Epithelial cell of esophagus (primary cell): Measurements from ENCODE around the gene STRA8.
"Not testable (repeated sequence)": the region's sequence is repeated elsewhere in the genome, so short reads cannot be mapped to it uniquely, and the experiment has no call there.

ENCODE experiments used
- DNase-seq: peaks from one replicate; pipeline ENCODE4 v3.0.0; 2010; ENCODE audit warnings: low read depth
- H3K4me3 ChIP-seq: 2 replicates; pipeline ENCODE4 v1.5.1; 2011; ENCODE audit warnings: mild to moderate bottlenecking, low read length, control low read depth
- CTCF ChIP-seq: IDR thresholded peaks from 2 replicates; pipeline ENCODE4 v1.5.1; 2011; ENCODE audit warnings: low read depth, mild to moderate bottlenecking, low read length, control low read depth, inconsistent platforms; ENCODE audit not compliant: insufficient read depth; ENCODE audit errors: missing control alignments

Gene STRA8

DNA sequence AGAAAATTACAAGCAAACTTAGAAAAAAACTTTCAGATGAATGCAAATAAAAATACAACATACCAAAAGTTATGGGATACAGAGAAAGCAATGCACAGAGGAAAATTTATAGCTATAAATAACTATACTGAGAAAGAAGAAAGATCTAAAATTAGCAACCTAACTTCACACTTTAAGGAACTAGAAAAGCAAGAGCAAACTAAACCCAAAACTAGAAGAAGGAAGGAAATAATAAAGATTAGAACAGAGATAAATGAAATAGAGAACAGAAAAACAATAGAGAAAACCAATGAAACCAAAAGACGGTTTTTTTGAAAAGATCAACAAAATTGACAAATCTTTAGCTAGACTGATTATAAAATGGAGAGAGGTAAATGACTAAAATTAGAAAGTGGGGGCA, 9.6 kb upstream of the STRA8 start:
- no peak for DNase-seq
- no peak for TF ChIP-seq CTCF
- no peak overlapping the region for H3K4me3 ChIP-seq

DNA sequence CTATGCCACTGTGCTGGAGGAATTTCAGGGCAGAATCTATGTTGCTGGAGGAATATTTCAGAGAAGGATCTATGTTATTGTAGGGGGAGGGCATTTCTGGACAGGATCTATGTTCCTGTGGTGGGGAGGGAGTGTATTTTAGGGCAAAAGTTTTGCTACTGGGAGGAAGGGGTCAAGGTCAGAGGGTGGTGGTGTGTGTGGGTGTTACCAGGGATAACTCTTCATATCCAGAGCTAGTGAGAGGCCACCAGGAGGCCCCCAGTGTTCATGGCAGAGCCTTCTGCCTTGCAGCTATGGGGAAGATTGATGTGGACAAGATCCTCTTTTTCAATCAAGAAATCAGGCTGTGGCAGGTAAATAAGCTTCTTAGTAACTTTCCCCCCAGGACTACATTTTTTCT, 2.0 kb upstream of the STRA8 start:
- no peak for TF ChIP-seq CTCF
- DNase-seq, result no peak

GRCh38 chr7:135232087-135232486, 1.6 kb upstream of the STRA8 start:
- DNase-seq, result no peak

More for the DNA sequence above, 2.0 kb upstream of the STRA8 start:
- no peak overlapping the region for H3K4me3 ChIP-seq

GRCh38 chr7:135232720-135233119, 918 bp upstream of the STRA8 start:
- no peak overlapping the region for H3K4me3 ChIP-seq
- no peak for DNase-seq
- no peak for TF ChIP-seq CTCF

More at GRCh38 chr7:135232087-135232486, 1.6 kb upstream of the STRA8 start:
- no peak for TF ChIP-seq CTCF
- H3K4me3 ChIP-seq, result no peak overlapping the region

DNA sequence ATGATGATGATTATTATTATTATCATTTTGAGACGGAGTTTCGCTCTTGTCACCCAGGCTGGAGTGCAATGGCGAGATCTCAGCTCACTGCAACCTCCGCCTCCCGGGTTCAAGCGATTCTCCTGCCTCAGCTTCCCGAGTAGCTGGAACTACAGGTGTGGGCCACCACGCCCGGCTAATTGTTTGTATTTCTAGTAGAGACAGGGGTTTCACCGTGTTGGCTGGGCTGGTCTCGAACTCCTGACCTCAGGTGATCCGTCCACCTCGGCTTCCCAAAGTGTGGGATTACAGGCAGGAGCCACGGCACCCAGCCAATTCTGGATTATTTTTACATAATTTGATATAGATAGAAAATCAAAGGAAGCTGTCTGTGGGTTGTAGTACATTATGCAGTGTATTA, 457 bp downstream of the STRA8 start:
- H3K4me3 ChIP-seq, DNase-seq: not testable (repeated sequence)

DNA sequence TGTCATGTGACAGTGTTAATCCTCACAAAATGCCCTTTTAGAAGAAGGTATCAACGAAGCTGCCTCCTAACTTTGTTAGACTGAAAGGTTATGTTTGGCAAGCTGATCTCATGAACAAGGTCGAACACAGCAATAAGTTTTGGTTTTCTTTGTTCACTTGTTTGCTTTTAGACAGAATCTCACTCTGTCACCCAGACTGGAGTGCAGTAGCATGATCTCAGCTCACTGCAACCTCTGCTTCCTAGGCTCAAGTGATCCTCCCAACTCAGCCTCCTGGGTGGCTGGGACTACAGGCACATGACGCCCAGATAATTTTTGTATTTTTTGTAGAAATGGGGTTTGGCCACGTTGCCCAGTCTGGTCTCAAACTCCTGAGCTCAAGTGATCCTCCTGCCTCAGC, 1.1 kb downstream of the STRA8 start:
- TF ChIP-seq CTCF, result no peak
- DNase-seq, result no peak
- no peak overlapping the region for H3K4me3 ChIP-seq

- no peak overlapping the region for H3K4me3 ChIP-seq
- no peak for DNase-seq
- no peak for TF ChIP-seq CTCF
Observed at GRCh38 chr7:135235841-135236240, 2.2 kb downstream of the STRA8 start.

- H3K4me3 ChIP-seq, result no peak overlapping the region
- DNase-seq, result no peak
- no peak for TF ChIP-seq CTCF
Observed at GRCh38 chr7:135236727-135237126, 3.1 kb downstream of the STRA8 start.
